HEK293 (cell line): ENCODE measurements around the gene ARHGEF28.

Experiments used
- TRIM28 ChIP-seq: IDR thresholded peaks from 2 replicates; pipeline ENCODE4 v1.6.1; 2011; ENCODE audit warnings: low read length, control low read depth, borderline replicate concordance
- ZNF138 ChIP-seq: fragments of 450-650 bp; formaldehyde crosslinking; IDR thresholded peaks from 2 replicates; pipeline ENCODE4 v1.5.1; 2016; ENCODE audit warnings: missing biosample characterization, missing genetic modification characterization, borderline replicate concordance
- ZNF214 ChIP-seq: fragments of 450-650 bp; formaldehyde crosslinking; IDR thresholded peaks from 2 replicates; pipeline ENCODE4 v1.5.1; 2017; ENCODE audit warnings: missing biosample characterization, mild to moderate bottlenecking, missing genetic modification characterization, borderline replicate concordance
- TF ChIP-seq, protein P1 (sequence below): sonication (generic); formaldehyde crosslinking; IDR thresholded peaks from 2 replicates; pipeline ENCODE4 v1.8.1; 2022; ENCODE audit warnings: mild to moderate bottlenecking, moderate library complexity, missing genetic modification reagents
- TF ChIP-seq, protein P2 (sequence below): fragments of 450-650 bp; formaldehyde crosslinking; IDR thresholded peaks from 2 replicates; pipeline ENCODE4 v1.5.1; 2017; ENCODE audit warnings: missing biosample characterization, missing genetic modification characterization
- TF ChIP-seq, protein P3 (sequence below): fragments of 450-650 bp; formaldehyde crosslinking; IDR thresholded peaks from 2 replicates; pipeline ENCODE4 v1.5.1; 2017; ENCODE audit warnings: missing biosample characterization, missing genetic modification characterization
- TF ChIP-seq, protein P4 (sequence below): fragments of 450-650 bp; formaldehyde crosslinking; IDR thresholded peaks from 2 replicates; pipeline ENCODE4 v1.5.1; 2016; ENCODE audit warnings: missing biosample characterization, missing genetic modification characterization

DNA sequence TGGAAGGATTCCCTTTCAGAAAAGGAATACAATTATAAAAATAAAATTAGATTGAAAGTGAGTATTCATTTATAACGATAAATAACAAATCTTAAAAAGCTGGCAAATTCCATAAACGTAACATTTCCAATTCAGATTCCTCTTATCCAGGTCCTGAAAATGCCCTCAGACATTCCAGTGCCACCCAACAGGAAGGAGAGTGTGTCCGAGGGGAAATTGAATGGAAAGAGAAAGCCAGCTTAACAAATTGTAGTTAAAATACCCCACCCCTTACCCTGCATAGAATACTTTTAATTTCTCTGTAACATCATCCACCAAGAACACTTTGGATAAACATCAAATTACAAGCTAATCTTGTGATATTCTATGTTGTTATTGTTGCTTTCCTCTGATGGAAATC is 72.0 kb downstream of the ARHGEF28 start:
- TF ChIP-seq, protein P1, sequence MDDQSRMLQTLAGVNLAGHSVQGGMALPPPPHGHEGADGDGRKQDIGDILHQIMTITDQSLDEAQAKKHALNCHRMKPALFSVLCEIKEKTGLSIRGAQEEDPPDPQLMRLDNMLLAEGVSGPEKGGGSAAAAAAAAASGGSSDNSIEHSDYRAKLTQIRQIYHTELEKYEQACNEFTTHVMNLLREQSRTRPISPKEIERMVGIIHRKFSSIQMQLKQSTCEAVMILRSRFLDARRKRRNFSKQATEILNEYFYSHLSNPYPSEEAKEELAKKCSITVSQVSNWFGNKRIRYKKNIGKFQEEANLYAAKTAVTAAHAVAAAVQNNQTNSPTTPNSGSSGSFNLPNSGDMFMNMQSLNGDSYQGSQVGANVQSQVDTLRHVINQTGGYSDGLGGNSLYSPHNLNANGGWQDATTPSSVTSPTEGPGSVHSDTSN (CRISPR knock-in tag), result no peak
- TF ChIP-seq, protein P2, sequence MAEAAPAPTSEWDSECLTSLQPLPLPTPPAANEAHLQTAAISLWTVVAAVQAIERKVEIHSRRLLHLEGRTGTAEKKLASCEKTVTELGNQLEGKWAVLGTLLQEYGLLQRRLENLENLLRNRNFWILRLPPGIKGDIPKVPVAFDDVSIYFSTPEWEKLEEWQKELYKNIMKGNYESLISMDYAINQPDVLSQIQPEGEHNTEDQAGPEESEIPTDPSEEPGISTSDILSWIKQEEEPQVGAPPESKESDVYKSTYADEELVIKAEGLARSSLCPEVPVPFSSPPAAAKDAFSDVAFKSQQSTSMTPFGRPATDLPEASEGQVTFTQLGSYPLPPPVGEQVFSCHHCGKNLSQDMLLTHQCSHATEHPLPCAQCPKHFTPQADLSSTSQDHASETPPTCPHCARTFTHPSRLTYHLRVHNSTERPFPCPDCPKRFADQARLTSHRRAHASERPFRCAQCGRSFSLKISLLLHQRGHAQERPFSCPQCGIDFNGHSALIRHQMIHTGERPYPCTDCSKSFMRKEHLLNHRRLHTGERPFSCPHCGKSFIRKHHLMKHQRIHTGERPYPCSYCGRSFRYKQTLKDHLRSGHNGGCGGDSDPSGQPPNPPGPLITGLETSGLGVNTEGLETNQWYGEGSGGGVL (tag by site-specific recombination), result no peak
- TF ChIP-seq, protein P3, sequence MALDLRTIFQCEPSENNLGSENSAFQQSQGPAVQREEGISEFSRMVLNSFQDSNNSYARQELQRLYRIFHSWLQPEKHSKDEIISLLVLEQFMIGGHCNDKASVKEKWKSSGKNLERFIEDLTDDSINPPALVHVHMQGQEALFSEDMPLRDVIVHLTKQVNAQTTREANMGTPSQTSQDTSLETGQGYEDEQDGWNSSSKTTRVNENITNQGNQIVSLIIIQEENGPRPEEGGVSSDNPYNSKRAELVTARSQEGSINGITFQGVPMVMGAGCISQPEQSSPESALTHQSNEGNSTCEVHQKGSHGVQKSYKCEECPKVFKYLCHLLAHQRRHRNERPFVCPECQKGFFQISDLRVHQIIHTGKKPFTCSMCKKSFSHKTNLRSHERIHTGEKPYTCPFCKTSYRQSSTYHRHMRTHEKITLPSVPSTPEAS (tag by site-specific recombination), result no peak
- TF ChIP-seq ZNF138 (tag by site-specific recombination) (no peak), ZNF214 (tag by site-specific recombination) (no peak), TRIM28 (no peak)
- TF ChIP-seq, protein P4, sequence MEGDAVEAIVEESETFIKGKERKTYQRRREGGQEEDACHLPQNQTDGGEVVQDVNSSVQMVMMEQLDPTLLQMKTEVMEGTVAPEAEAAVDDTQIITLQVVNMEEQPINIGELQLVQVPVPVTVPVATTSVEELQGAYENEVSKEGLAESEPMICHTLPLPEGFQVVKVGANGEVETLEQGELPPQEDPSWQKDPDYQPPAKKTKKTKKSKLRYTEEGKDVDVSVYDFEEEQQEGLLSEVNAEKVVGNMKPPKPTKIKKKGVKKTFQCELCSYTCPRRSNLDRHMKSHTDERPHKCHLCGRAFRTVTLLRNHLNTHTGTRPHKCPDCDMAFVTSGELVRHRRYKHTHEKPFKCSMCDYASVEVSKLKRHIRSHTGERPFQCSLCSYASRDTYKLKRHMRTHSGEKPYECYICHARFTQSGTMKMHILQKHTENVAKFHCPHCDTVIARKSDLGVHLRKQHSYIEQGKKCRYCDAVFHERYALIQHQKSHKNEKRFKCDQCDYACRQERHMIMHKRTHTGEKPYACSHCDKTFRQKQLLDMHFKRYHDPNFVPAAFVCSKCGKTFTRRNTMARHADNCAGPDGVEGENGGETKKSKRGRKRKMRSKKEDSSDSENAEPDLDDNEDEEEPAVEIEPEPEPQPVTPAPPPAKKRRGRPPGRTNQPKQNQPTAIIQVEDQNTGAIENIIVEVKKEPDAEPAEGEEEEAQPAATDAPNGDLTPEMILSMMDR (tag by site-specific recombination), result no peak
